ENCODE results near the gene APLF.

APLF gene

DNA sequence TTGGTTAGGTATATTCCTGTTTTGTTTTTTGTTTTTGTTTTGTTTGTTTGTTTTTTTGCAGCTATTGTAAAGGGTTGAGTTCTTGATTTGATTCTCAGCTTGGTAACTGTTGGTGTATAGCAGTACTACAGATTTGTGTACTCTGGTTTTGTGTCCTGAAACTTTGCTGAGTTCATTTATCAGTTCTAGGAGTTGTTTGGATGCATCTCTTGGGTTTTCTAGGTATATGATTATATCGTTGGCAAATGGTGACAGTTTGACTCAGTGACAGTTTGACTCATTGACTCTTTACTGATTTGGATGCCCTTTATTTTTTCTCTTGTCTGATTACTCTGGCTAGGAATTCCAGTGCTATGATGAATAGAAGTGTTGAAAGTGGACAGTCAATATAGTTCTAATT, 53.7 kb downstream of the APLF start:
- TF ChIP-seq, protein P1, sequence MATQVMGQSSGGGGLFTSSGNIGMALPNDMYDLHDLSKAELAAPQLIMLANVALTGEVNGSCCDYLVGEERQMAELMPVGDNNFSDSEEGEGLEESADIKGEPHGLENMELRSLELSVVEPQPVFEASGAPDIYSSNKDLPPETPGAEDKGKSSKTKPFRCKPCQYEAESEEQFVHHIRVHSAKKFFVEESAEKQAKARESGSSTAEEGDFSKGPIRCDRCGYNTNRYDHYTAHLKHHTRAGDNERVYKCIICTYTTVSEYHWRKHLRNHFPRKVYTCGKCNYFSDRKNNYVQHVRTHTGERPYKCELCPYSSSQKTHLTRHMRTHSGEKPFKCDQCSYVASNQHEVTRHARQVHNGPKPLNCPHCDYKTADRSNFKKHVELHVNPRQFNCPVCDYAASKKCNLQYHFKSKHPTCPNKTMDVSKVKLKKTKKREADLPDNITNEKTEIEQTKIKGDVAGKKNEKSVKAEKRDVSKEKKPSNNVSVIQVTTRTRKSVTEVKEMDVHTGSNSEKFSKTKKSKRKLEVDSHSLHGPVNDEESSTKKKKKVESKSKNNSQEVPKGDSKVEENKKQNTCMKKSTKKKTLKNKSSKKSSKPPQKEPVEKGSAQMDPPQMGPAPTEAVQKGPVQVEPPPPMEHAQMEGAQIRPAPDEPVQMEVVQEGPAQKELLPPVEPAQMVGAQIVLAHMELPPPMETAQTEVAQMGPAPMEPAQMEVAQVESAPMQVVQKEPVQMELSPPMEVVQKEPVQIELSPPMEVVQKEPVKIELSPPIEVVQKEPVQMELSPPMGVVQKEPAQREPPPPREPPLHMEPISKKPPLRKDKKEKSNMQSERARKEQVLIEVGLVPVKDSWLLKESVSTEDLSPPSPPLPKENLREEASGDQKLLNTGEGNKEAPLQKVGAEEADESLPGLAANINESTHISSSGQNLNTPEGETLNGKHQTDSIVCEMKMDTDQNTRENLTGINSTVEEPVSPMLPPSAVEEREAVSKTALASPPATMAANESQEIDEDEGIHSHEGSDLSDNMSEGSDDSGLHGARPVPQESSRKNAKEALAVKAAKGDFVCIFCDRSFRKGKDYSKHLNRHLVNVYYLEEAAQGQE (IDR thresholded peaks at IDR 0.05; ENCODE audit: insufficient read depth in 1 of 2, low read depth in 2 of 2, low read length in 2 of 2): no peak
- TF ChIP-seq SIN3A (IDR thresholded peaks at IDR 0.05; ENCODE audit: borderline replicate concordance, insufficient read depth, low read length) (no peak), TAF1 (IDR thresholded peaks at IDR 0.05; ENCODE audit: borderline replicate concordance, insufficient read depth, low read length) (no peak), POLR2AphosphoS5 (IDR thresholded peaks at IDR 0.05; ENCODE audit: low read depth, low read length) (no peak), FOXP2 (optimal IDR thresholded peaks at IDR 0.05; ENCODE audit: borderline replicate concordance, extremely low read depth, extremely low read length, insufficient read depth) (no peak)

DNA sequence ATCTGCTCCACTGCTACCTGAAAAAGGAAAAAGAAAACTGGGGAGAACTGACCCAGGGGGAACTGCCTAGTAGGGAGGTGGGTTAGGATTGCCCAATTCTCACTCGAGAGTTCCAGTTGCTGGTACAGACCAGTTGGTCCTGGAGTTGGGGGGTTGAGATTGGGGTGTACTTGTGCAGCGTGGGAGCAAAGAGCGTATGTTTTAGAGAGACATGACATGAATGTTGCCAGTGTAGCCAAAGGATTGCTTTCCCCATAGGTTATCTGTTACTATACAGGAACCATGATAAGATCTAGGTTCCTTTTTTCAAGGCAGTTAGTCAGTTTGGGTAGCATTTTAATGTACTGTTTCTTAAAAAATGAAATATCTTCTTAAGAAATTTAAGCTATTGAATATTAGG, 68.6 kb downstream of the APLF start:
- TF ChIP-seq TAF1 (IDR thresholded peaks at IDR 0.05; ENCODE audit: borderline replicate concordance, insufficient read depth, low read length) (no peak), SIN3A (IDR thresholded peaks at IDR 0.05; ENCODE audit: borderline replicate concordance, insufficient read depth, low read length) (no peak), POLR2AphosphoS5 (IDR thresholded peaks at IDR 0.05; ENCODE audit: low read depth, low read length) (no peak), FOXP2 (optimal IDR thresholded peaks at IDR 0.05; ENCODE audit: borderline replicate concordance, extremely low read depth, extremely low read length, insufficient read depth) (no peak)
- TF ChIP-seq, protein P1 (IDR thresholded peaks at IDR 0.05; ENCODE audit: insufficient read depth in 1 of 2, low read depth in 2 of 2, low read length in 2 of 2): no peak

DNA sequence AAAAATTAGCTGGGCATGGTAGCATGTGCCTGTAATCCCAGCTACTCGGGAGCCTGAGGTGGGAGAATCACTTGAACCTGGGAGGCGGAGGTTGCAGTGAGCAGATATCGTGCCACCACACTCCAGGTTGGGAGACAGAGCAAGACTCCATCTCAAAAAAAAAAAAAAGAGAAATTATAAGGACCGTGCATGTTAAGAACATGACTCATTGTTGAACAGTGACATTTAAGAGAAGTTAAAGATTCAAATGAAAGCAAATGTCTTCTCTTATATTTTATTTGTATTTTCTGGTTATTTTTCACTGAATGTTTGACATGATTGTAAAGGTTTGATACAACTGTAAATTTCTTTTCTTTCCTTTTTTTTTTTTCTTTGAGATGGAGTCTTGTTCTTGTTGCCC, 69.6 kb downstream of the APLF start:
- TF ChIP-seq POLR2AphosphoS5 (IDR thresholded peaks at IDR 0.05; ENCODE audit: low read depth, low read length): no peak
- TF ChIP-seq FOXP2 (optimal IDR thresholded peaks at IDR 0.05; ENCODE audit: borderline replicate concordance, extremely low read depth, extremely low read length, insufficient read depth): no peak
- TF ChIP-seq, protein P1 (IDR thresholded peaks at IDR 0.05; ENCODE audit: insufficient read depth in 1 of 2, low read depth in 2 of 2, low read length in 2 of 2): no peak
- TF ChIP-seq SIN3A (IDR thresholded peaks at IDR 0.05; ENCODE audit: borderline replicate concordance, insufficient read depth, low read length): no peak
- TF ChIP-seq TAF1 (IDR thresholded peaks at IDR 0.05; ENCODE audit: borderline replicate concordance, insufficient read depth, low read length): no peak

DNA sequence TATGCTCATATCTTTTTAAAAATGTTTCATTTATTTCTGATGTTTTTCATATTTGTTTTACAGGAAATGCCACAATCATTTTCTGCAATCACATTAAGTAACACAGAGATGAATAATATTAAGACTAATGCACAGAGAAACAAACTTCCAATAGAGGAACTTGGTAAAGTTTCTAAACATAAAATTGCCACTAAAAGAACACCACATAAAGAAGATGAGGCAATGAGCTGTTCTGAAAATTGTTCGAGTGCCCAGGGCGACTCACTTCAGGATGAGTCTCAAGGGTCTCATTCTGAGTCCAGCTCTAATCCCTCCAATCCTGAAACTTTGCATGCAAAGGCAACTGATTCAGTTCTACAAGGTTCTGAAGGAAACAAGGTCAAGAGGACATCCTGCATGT, 70.4 kb downstream of the APLF start:
- TF ChIP-seq, protein P1 (IDR thresholded peaks at IDR 0.05; ENCODE audit: insufficient read depth in 1 of 2, low read depth in 2 of 2, low read length in 2 of 2): no peak
- TF ChIP-seq TAF1 (IDR thresholded peaks at IDR 0.05; ENCODE audit: borderline replicate concordance, insufficient read depth, low read length): no peak
- TF ChIP-seq POLR2AphosphoS5 (IDR thresholded peaks at IDR 0.05; ENCODE audit: low read depth, low read length): no peak
- TF ChIP-seq FOXP2 (optimal IDR thresholded peaks at IDR 0.05; ENCODE audit: borderline replicate concordance, extremely low read depth, extremely low read length, insufficient read depth): no peak
- no peak for TF ChIP-seq SIN3A (IDR thresholded peaks at IDR 0.05; ENCODE audit: borderline replicate concordance, insufficient read depth, low read length)

DNA sequence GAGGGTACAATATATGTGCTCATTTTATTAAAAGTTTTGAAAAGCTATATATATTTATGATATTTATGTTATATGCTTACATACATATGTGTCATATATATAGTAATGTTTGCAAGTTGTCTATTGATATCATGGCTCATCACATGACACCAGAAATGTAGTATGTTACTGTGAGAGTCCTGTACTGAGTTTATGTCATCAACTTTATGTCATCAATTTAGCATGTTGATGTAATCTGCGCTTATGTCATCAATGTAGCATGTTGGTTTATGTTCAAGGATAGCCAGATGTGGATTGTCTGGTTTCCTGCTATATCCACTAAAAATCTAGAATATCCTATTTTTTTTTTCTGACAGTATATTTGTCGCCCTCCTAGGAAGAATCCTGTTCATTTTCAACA, 77.4 kb downstream of the APLF start:
- TF ChIP-seq FOXP2 (optimal IDR thresholded peaks at IDR 0.05; ENCODE audit: borderline replicate concordance, extremely low read depth, extremely low read length, insufficient read depth): no peak
- TF ChIP-seq TAF1 (IDR thresholded peaks at IDR 0.05; ENCODE audit: borderline replicate concordance, insufficient read depth, low read length): no peak

Measured in PFSK-1 (cell line).